Erythroblast (primary cell): ENCODE results near the gene SLC37A4.

Experiments
- GATA1 ChIP-seq: IDR thresholded peaks from 2 replicates; pipeline ENCODE4 v1.6.1; 2011; ENCODE audit warnings: low read depth, mild to moderate bottlenecking, control low read depth, low read length, moderate library complexity
- POLR2A ChIP-seq: IDR thresholded peaks from 2 replicates; pipeline ENCODE4 v1.6.1; 2011; ENCODE audit warnings: mild to moderate bottlenecking, low read length

DNA sequence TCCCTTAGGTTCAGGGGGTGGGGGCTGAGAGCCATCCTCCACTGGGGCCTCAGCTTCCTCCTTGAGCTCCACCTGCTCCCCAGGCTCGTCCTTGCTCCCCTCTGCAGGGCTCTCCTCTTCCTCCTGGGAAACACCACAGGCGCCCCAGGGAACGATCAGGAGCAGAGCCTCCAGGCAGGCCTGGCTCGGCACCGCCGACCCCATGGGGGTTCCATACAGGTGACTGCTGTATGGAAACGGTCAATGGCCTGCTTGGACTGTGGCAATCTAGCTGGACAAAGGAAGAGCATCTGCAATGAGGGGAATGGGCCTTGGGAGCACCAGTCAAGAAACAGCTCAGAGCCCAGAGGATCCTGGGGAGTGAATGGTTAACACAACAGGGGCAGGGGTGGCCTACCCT, 18.4 kb upstream of the SLC37A4 start:
- no peak for TF ChIP-seq POLR2A
- no peak for TF ChIP-seq GATA1
